HepG2 (cell line): Measurements from ENCODE around the gene MFSD6. TPM values are rescaled to one million over a fixed set of nuclear protein-coding genes. Genes with fewer than 3 reads are reported as not detected.
A peak's percentile ranks its signal among the peaks of the same experiment; 100 is the strongest.

Experiments
- ARNT ChIP-seq: fragments of 450-650 bp; IDR thresholded peaks from 2 replicates; pipeline ENCODE4 v1.6.1; 2017
- ASH2L ChIP-seq: fragments of 300-600, 200-600 bp; sonication (generic); IDR thresholded peaks from 2 replicates; pipeline ENCODE4 v1.7.0; 2017; ENCODE audit warnings: low read depth, mild to moderate bottlenecking, moderate library complexity, mixed read lengths, low read length; ENCODE audit not compliant: insufficient read length
- ELF4 ChIP-seq: sonication (generic); formaldehyde crosslinking; IDR thresholded peaks from 2 replicates; pipeline ENCODE4 v1.5.0; 2020; ENCODE audit warnings: missing genetic modification reagents, mild to moderate bottlenecking, moderate library complexity, borderline replicate concordance
- GPN1 ChIP-seq: sonication (generic); formaldehyde crosslinking; IDR thresholded peaks from 2 replicates; pipeline ENCODE4 v1.5.1; 2020; ENCODE audit warnings: missing genetic modification reagents, borderline replicate concordance
- GTF2F1 ChIP-seq: fragments of 150-350 bp; IDR thresholded peaks from 2 replicates; pipeline ENCODE4 v1.6.1; 2014; ENCODE audit warnings: low read length
- HCFC1 ChIP-seq: fragments of 150-350 bp; IDR thresholded peaks from 2 replicates; pipeline ENCODE4 v1.6.1; 2014; ENCODE audit warnings: low read depth, low read length
- HNRNPK ChIP-seq: fragments of 200-400 bp; formaldehyde crosslinking; IDR thresholded peaks from 2 replicates; pipeline ENCODE4 v1.6.1; 2018; ENCODE audit warnings: low read length, low read depth, moderate library complexity, mild to moderate bottlenecking; ENCODE audit not compliant: poor library complexity, severe bottlenecking
- HOXD1 ChIP-seq: sonication (generic); formaldehyde crosslinking; IDR thresholded peaks from 2 replicates; pipeline ENCODE4 v1.5.0; 2020; ENCODE audit warnings: missing genetic modification reagents
- MTA1 ChIP-seq: sonication (generic); formaldehyde crosslinking; IDR thresholded peaks from 2 replicates; pipeline ENCODE4 v1.4.0; 2020; ENCODE audit warnings: missing genetic modification reagents, mild to moderate bottlenecking, borderline replicate concordance
- NCOA5 ChIP-seq: sonication (generic); formaldehyde crosslinking; IDR thresholded peaks from 2 replicates; pipeline ENCODE4 v1.4.0; 2020; ENCODE audit warnings: missing genetic modification reagents
- NR2F6 ChIP-seq, 2 experiments: IDR thresholded peaks; 2 replicates each; pipeline ENCODE4 v1.6.1; 2016; ENCODE audit warnings: antibody characterized with exemption in 1 of 2, mild to moderate bottlenecking in 1 of 2
- SOX13 ChIP-seq, 3 experiments: fragments of 450-650 bp in 1 of 3; sonication (generic) in 1 of 3; formaldehyde crosslinking in 1 of 3; IDR thresholded peaks in 2 of 3; conservative IDR thresholded peaks in 1 of 3; 2 replicates each; pipeline versions ENCODE4 v1.5.0 to v1.6.1; 2016 to 2020; ENCODE audit warnings: antibody characterized with exemption in 1 of 3, mild to moderate bottlenecking in 1 of 3, missing compliant biosample characterization in 1 of 3, missing genetic modification reagents in 1 of 3, moderate library complexity in 1 of 3
- ZNF30 ChIP-seq: sonication (generic); formaldehyde crosslinking; IDR thresholded peaks from 2 replicates; pipeline ENCODE4 v1.5.0; 2020; ENCODE audit warnings: mild to moderate bottlenecking, missing genetic modification reagents
- ZNF501 ChIP-seq: sonication (generic); formaldehyde crosslinking; IDR thresholded peaks from 2 replicates; pipeline ENCODE4 v1.5.1; 2020; ENCODE audit warnings: mild to moderate bottlenecking, moderate library complexity, missing genetic modification reagents
- ZNF83 ChIP-seq: sonication (generic); formaldehyde crosslinking; IDR thresholded peaks from 2 replicates; pipeline ENCODE4 v1.4.0; 2020; ENCODE audit warnings: missing genetic modification reagents, mild to moderate bottlenecking, borderline replicate concordance
- ZNF839 ChIP-seq: sonication (generic); formaldehyde crosslinking; IDR thresholded peaks from 2 replicates; pipeline ENCODE4 v1.4.0; 2020; ENCODE audit warnings: missing genetic modification reagents, mild to moderate bottlenecking, borderline replicate concordance
- polyA plus RNA-seq, 8 experiments: library from polyadenylated mRNA; depleted of rRNA in 3 of 8; stranded (reverse) in 7 of 8; unstranded in 1 of 8; fragments of >200 nt; fragmentation: Illumina TruSeq in 4 of 8; extraction: Trizol in 4 of 8; gene quantifications; 2 replicates each; pipeline versions ENCODE4 v1.2.1 to v1.2.3, GENCODE V29; 2011 to 2016; ENCODE audit warnings: low read depth in 4 of 8, missing spikeins in 1 of 8, mixed read lengths in 1 of 8; ENCODE audit not compliant: insufficient read depth in 1 of 8
- total RNA-seq, 5 experiments: library from RNA; depleted of rRNA; stranded (reverse); fragments of >200 nt; fragmentation: Illumina TruSeq; extraction: Trizol; gene quantifications; 2 replicates each; pipeline ENCODE4 v1.2.3, GENCODE V29; 2016; ENCODE audit warnings: low read depth in 1 of 5
- TF ChIP-seq, protein P1 (sequence below): sonication (generic); formaldehyde crosslinking; IDR thresholded peaks from 2 replicates; pipeline ENCODE4 v1.4.0; 2020; ENCODE audit warnings: mild to moderate bottlenecking, missing genetic modification reagents
- TF ChIP-seq, protein P2 (sequence below): sonication (generic); formaldehyde crosslinking; IDR thresholded peaks from 2 replicates; pipeline ENCODE4 v1.9.0; 2021; ENCODE audit warnings: missing genetic modification reagents, borderline replicate concordance
- TF ChIP-seq, protein P3 (sequence below): IDR thresholded peaks from 2 replicates; pipeline ENCODE4 v1.6.1; 2016; ENCODE audit warnings: mild to moderate bottlenecking

MFSD6 gene
- total and polyA plus RNA-seq, 2 of the 13 experiments (the other 11 are each of a cell fraction or from before 2014, with no cell fraction given) = 0.92 to 1.4 TPM

DNA sequence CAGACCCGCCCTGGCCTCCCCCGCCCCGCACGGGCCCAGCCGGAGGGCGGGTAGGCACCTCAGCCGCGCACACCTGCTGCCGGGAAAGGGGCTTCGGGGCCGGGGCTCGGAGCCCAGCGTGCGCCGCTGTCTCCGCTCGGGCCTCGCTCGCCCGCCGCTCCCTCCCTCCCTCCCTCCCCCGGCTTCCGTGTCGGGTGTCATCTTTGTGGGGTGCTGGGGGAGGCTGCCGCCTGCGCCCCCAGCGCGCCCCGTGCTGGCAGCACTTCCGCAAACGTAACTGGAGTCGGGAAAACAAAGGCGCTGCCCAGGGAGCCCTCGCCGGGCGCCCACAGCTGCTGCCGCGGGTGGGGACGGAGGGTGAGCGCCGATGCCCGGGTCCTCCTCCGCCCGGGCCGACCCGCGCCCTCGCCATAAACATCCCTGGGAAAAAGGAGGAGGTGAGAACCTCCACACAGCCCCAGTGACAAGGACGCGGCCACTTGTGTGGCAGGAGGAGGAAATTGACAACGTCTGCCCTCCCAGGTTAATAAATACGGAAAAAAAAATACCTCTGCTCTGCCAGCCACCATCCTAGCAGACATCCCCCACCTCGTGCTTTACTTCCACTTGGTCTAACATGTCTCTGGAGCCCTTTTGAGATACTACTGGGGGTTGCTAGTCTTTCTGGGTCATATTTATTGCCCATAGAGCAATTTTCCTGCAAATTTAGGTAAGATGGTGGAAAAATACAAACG lies 550 bp downstream of the MFSD6 start (continued):
- TF ChIP-seq, protein P1, sequence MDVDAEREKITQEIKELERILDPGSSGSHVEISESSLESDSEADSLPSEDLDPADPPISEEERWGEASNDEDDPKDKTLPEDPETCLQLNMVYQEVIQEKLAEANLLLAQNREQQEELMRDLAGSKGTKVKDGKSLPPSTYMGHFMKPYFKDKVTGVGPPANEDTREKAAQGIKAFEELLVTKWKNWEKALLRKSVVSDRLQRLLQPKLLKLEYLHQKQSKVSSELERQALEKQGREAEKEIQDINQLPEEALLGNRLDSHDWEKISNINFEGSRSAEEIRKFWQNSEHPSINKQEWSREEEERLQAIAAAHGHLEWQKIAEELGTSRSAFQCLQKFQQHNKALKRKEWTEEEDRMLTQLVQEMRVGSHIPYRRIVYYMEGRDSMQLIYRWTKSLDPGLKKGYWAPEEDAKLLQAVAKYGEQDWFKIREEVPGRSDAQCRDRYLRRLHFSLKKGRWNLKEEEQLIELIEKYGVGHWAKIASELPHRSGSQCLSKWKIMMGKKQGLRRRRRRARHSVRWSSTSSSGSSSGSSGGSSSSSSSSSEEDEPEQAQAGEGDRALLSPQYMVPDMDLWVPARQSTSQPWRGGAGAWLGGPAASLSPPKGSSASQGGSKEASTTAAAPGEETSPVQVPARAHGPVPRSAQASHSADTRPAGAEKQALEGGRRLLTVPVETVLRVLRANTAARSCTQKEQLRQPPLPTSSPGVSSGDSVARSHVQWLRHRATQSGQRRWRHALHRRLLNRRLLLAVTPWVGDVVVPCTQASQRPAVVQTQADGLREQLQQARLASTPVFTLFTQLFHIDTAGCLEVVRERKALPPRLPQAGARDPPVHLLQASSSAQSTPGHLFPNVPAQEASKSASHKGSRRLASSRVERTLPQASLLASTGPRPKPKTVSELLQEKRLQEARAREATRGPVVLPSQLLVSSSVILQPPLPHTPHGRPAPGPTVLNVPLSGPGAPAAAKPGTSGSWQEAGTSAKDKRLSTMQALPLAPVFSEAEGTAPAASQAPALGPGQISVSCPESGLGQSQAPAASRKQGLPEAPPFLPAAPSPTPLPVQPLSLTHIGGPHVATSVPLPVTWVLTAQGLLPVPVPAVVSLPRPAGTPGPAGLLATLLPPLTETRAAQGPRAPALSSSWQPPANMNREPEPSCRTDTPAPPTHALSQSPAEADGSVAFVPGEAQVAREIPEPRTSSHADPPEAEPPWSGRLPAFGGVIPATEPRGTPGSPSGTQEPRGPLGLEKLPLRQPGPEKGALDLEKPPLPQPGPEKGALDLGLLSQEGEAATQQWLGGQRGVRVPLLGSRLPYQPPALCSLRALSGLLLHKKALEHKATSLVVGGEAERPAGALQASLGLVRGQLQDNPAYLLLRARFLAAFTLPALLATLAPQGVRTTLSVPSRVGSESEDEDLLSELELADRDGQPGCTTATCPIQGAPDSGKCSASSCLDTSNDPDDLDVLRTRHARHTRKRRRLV (CRISPR knock-in tag) = no peak
- TF ChIP-seq ARNT (no peak), ASH2L (no peak), MTA1 (CRISPR knock-in tag) (no peak), ZNF501 (no peak), ZNF839 (CRISPR knock-in tag) (no peak), HCFC1 (no peak), HOXD1 (CRISPR knock-in tag) (no peak), ZNF83 (no peak), GTF2F1 (no peak), GPN1 (CRISPR knock-in tag) (no peak), NR2F6 (IDR thresholded peaks at IDR 0.05) (no peak), NR2F6 (CRISPR knock-in tag; IDR thresholded peaks at IDR 0.05) (no peak), HNRNPK (no peak), ELF4 (no peak), SOX13 (IDR thresholded peaks at IDR 0.05) (no peak), SOX13 (CRISPR knock-in tag; conservative IDR thresholded peaks at IDR 0.05 in 1 of 2, IDR thresholded peaks at IDR 0.05 in 1 of 2) (peak in 1 of 2 experiments; percentile 13; a peak in 1 of 4 replicates), NCOA5 (CRISPR knock-in tag) (no peak), ZNF30 (CRISPR knock-in tag) (no peak)
- TF ChIP-seq, protein P2, sequence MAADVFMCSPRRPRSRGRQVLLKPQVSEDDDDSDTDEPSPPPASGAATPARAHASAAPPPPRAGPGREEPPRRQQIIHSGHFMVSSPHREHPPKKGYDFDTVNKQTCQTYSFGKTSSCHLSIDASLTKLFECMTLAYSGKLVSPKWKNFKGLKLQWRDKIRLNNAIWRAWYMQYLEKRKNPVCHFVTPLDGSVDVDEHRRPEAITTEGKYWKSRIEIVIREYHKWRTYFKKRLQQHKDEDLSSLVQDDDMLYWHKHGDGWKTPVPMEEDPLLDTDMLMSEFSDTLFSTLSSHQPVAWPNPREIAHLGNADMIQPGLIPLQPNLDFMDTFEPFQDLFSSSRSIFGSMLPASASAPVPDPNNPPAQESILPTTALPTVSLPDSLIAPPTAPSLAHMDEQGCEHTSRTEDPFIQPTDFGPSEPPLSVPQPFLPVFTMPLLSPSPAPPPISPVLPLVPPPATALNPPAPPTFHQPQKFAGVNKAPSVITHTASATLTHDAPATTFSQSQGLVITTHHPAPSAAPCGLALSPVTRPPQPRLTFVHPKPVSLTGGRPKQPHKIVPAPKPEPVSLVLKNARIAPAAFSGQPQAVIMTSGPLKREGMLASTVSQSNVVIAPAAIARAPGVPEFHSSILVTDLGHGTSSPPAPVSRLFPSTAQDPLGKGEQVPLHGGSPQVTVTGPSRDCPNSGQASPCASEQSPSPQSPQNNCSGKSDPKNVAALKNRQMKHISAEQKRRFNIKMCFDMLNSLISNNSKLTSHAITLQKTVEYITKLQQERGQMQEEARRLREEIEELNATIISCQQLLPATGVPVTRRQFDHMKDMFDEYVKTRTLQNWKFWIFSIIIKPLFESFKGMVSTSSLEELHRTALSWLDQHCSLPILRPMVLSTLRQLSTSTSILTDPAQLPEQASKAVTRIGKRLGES (CRISPR knock-in tag) = 0 out of 2 replicates have a peak, but pooled peaks have one; percentile 20
- TF ChIP-seq, protein P3, sequence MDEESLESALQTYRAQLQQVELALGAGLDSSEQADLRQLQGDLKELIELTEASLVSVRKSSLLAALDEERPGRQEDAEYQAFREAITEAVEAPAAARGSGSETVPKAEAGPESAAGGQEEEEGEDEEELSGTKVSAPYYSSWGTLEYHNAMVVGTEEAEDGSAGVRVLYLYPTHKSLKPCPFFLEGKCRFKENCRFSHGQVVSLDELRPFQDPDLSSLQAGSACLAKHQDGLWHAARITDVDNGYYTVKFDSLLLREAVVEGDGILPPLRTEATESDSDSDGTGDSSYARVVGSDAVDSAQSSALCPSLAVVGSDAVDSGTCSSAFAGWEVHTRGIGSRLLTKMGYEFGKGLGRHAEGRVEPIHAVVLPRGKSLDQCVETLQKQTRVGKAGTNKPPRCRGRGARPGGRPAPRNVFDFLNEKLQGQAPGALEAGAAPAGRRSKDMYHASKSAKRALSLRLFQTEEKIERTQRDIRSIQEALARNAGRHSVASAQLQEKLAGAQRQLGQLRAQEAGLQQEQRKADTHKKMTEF (CRISPR knock-in tag) = peak; percentile 31; the same call in 1 of the 2 replicates
